Fibroblast of skin of left quadriceps (primary cell): Measurements from ENCODE around the gene FBXW8.
A peak's percentile ranks its signal among the peaks of the same experiment; 100 is the strongest.

Source experiments
- DNase-seq, 2 experiments: peaks; one replicate each; pipeline ENCODE4 v3.0.0-alpha.2; 2013; ENCODE audit warnings: low read depth in 2 of 2

The FBXW8 gene

GRCh38 chr12:117020536-117021220 lies 109.9 kb downstream of the FBXW8 start:
- DNase-seq, result no peak

GRCh38 chr12:117022465-117022864 lies 111.7 kb downstream of the FBXW8 start:
- no peak for DNase-seq

DNA sequence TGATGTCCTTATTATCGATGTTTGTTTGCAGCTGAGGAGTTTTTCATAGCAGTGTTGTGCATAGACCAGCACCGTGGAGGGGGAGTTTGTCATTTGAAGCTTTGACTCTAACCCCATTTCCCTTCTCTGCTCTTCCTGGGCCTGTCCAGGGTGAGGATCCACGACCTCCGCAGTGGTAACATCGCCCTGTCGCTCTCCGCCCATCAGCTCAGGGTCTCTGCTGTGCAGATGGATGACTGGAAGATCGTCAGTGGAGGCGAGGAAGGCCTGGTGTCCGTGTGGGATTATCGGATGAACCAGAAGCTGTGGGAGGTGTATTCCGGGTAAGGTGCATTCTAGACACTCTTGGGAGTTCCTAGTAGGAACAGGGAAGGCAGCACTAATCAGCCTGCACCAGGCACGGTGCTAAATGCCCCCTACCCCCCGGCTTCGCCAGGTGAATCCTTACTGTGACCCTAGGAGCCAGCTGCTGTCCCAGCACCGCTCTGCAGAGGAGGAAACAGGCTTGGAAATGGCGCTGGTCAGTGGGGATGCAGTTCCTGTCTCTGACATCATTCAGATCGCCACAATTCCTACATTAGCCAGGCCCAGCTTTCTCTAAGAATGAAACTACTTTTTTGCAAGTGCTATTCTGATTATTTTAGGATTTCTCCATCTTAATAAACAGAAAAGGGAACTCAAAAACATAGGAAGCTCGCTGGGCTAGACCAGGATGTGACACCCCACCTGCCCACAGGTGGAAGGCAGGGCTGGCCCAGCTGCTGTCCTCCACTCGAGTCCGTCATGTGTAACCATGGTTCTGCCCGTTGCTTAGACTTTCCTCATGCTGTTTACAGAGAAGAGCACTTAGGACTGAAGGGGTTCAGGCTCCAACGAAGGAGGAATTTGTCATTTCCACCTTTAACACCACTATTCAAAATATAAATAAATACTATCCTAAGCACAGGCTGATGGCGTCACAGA lies 113.5 kb downstream of the FBXW8 start:
- DNase-seq, result no peak

DNA sequence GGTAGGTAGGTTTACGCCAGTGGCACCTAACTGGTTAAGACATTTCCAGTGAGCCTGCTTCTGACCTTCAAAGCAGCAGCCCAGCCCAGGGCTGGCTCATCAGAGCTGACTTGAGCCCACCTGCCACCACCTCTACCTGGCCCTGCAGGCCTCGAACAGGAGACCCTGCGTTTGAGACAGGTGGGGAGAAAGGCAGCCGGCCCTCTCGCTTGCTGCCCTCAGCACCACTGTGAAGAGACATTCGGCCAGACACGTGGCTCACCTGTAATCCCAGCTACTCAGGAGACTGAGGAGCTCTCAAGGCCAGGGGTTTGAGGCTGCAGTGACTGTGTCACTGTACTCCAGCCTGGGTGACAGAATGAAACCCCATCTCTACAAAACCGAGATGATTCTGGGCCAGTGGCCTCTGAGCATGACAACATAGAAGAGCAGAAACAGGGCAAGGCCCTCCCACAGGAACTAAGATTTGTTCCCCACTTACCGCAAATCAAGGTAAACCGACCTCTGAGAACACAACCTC lies 114.3 kb downstream of the FBXW8 start:
- DNase-seq, result no peak

DNA sequence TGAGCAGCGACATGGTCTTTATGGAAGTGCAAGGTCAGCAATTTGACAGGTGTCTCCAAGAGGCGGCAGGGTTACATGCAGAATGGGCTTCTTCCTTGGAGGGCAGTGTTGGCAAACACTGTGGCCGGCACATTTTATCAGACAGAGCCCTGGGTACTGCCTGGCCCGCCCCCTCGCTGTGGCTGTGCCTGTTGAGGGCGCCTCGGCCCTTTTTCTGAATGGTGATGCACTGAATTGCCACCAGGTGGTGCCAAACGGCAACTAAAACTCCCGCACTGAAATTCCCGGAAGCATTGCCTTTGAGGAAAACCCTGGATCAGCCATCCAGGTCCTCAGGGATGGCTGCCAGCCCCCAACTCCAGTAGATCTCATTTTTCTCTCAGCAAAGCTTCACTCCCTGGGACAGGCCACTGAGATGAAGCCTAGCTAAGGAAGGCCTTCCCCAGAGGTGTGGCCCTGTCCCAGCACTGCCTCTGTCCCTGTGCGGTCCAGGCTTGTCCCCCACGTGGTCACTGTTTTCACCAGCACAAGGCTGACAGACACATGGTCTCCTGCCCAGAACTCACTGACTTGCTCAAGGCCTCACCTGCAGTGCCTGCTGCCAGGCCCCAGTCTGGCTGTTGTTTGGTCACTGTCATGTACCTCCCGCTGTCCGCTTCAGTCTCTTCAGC lies 114.9 kb downstream of the FBXW8 start:
- peak; percentile 36 to 37 for DNase-seq

DNA sequence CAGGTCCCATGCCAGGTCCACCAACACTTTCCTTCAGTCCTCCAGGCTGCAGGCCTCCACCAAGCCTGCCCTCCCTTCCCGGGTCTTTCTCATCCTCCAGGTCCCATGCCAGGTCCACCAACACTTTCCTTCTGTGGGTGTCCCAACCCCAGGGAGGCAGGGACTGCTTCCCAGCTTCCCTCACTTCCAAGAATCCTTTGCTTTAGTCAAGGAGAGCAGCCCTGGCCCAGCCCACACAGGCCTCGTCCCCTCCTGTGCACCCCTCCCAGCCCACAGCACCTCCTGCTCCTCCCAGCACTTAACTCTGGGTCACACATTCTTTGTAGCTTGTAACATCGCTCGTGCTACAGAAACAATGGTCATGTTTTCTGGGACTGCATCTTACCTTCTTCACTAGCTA lies 115.6 kb downstream of the FBXW8 start:
- no peak for DNase-seq

DNA sequence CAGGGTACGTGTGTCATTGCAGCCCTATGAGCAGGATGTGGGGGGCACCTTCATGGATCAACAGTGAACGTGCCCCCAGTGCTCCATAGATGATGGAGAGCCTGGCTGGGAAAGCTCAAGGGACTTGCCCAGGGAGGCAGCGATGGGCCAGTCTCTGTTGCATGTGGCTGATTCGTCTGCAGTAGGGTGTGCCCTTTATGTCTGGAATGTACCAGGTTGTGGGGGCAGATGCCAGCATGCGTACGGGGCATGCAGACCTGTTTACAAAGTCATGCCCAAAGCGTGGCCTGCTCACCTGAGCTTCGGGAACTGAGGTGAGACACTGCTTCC lies 116.1 kb downstream of the FBXW8 start:
- DNase-seq, result no peak

DNA sequence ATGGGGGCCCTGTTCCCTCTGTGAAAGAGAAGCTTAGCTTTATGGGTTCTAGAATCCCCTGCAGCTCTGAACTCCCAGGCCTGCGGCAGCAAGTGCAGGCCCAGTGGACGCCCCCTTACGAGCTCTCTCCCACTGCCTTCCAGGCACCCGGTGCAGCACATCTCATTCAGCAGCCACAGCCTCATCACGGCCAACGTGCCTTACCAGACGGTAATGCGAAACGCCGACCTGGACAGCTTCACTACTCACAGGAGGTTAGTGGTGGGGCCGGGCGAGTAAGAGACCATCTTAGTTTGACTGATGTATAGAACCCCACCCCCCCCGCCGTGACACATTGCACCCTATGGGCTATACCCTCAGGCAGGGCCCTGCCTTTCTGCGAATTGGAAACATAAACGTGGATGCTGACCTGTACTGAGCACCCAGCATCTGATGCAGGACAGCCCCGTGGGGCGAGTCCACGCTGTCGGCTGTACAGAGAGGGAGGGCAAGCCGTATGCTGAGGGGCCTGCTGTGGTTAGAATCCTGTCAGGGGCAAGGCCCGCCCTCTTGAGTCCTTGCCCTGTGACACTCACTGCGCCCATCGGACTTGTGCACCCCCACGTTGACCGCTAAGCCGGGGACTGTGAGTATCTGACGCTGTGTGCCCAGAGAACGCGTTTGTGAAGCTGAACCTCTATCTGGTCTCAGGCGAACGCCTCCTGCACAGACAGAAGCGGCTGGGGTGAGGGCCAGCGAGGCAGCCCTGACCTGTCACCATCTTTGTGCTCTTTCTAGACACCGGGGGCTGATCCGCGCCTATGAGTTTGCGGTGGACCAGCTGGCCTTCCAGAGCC lies 116.7 kb downstream of the FBXW8 start:
- DNase-seq, result no peak

GRCh38 chr12:117028254-117028653 lies 117.5 kb downstream of the FBXW8 start:
- no peak for DNase-seq

DNA sequence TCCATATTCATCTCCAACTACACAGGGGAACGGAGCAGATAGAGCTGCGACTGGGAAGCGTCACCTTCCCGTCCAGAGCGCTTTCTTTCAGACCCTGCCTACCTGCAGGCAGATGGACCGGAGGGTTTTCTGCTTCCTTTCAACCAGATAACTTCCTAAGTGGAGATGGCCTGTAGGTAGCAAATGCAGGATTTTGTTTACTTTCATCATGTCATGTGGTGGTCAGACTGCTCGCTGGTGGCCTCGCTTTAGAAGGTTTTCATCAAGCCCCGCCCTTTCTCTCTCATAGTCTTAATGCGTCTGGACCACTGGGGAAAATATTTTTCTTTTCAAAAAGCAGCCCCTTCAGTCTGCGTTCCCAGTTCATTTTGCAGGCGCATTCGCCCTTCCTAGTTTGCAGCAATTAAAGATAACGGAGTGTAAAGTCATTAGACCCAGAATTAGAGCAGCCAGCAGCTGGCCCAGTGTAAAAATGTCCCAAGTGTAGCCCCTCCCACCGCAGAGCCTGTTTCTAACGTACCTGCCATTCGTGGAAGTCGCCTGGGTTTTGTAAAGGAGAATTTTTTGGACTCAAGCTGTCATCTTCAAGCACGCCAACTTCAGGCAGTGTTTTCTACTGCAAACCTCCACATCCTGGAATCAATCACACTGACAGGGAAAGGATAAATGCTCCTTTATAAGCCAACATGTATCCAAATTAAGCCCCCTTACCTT lies 119.6 kb downstream of the FBXW8 start:
- no peak for DNase-seq

DNA sequence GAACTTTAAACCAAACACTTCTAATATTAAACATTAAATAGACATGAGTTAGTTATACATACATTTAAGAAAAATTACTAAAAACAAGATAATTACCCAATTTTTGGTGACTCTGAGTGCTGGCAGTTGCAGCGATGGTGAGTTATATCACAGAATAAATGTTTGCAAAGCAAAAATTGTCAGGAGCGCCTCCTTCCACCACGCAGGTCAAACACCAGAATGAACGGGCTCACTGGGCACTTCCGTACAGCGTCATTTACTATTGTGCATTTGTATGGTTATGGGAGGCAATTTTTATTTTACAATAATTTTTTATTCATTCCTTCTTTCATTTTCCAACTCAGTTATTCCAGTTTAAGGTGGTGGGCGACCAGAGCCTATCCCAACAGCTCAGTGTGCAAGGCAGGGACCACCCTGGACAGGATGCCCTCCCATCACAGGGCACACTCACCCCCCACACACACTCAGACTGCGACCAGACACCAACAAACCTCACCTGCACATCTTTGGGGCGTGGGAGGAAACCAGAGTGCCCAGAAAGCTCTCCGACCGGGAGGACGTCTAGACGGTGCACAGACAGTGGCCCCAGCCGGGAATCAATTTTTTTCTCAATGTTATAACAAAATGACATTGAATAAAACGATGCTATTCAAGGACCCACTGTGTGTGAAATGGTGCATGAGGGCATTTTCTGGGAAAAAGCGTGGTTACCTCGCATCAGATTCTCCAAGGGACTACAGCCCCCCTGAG lies 121.3 kb downstream of the FBXW8 start:
- DNase-seq, result no peak

- no peak for DNase-seq
These were observed 122.0 kb downstream of the FBXW8 start for GRCh38 chr12:117032593-117033381.

DNA sequence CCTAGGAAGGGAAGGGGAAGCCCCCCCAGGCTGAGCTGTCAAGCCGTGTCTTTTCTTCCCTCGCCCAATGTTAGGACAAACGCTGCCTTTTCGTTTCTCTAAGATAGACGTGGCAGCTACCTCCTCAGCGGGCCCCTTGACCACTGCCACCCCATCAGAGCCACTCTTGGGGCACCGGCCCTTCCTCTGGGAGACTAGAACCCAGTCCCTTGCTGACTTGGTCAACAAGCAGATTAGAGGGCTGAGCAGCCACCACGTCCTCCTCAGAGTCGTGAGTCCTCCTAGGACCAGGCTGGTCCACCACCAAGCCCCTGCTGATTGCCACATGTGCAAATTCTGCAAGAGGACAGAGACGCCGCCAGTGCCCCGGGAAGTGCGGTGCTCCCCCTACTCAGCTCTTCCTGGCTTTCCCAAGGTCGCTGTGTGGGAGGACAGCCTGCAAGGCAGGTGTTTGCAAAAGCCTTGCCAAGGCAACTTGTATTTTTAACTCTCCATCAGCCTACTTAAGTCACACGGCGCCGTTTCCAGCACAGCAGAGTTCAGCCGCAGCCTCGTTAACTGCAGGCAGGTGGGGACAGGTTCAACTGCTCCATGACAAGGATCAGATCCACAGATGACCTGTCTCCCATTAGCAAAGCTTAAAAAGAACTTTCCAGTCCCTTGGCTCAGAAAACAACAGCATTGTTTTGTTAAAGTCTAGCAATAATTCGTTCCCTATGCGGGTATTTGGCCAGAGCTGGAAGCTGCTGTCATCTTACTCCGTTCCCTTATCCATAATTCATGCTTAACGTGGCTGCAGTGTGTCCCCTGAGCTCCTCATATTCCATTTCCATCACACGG lies 122.9 kb downstream of the FBXW8 start:
- no peak for DNase-seq

GRCh38 chr12:117034249-117034648 lies 123.5 kb downstream of the FBXW8 start:
- no peak for DNase-seq

DNA sequence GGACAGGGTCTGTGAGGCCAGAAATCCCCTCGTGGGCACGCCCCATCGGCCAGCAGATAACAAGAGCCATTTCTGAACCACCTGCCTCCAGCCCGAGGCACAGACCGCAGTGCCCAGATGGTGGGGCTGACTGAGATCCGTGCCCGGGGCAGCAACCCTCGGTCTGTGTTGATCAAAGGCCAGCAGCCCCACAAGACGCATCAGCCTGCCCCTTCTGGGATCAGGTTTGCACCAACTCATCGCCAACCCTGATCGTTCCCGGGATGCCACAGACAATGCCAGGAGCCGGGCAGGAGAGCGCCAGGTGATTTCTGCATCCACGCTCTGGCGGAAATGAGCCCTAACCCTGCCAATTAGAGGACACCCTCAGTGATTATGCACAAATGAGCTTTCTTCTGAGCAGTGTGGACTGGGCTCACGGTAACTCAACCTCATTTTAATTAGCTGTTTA lies 124.0 kb downstream of the FBXW8 start:
- no peak for DNase-seq

GRCh38 chr12:117035287-117035686 lies 124.5 kb downstream of the FBXW8 start:
- DNase-seq, result no peak

DNA sequence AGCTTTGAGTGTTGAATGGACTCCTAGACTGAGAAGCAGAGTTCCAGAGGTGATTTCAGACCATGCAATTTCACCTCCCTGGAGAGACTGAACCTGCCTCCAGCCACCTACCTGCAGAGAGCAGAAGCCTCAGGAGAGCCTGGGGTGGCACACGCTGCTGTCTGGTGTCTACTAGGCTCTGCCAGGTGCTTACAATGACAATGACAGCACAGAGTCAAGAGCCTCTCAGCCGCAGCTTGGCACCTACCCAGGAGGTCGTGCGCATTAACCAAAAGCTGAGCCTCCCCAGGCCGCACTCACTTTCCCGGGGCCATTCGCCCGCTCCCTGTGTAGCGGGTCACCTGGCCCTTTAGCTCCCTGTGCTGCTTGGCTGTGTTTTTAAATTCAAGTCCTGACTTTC lies 125.3 kb downstream of the FBXW8 start:
- DNase-seq, result no peak

GRCh38 chr12:117036547-117036946 lies 125.8 kb downstream of the FBXW8 start:
- no peak for DNase-seq
